HCT116 (cell line): ENCODE data around the gene CHST3. TPM values are rescaled to one million over a fixed set of nuclear protein-coding genes. Genes with fewer than 3 reads are reported as not detected.

Experiments used
- ATAC-seq: fragments of 200-7000 bp; cut with Tn5 transposase; 2 replicates; pipeline ENCODE4 v1.9.1; 2020; ENCODE audit warnings: mild to moderate bottlenecking, moderate library complexity
- BruUV-seq: library from RNA; stranded (reverse); fragments of 400-500 nt; replicated peaks from 2 replicates; lab custom pipeline; 2021; lab: Mats Ljungman, UMichigan
- CTCF ChIA-PET: fragments of 300-600 bp; sonication (Branson Sonifier 250); formaldehyde crosslinking; loops from one replicate; lab custom pipeline; 2021; ENCODE audit warnings: antibody characterized with exemption; lab: Charles Lee
- POLR2A ChIA-PET: fragments of 300-600, 350-600 bp; sonication (Branson Sonifier 250); formaldehyde crosslinking; loops from one replicate; lab custom pipeline; 2021; ENCODE audit warnings: antibody characterized with exemption; lab: Charles Lee
- RAD21 ChIA-PET, 2 experiments: fragments of 300-600 bp; sonication (Branson Sonifier 250); formaldehyde crosslinking; loops; one replicate each; lab custom pipeline; 2023; ENCODE audit warnings: low total read pairs in 2 of 2; ENCODE audit not compliant: uncharacterized antibody in 2 of 2, unreplicated experiment in 2 of 2, low non-redundant PET in 1 of 2; lab: Charles Lee
- DNase-seq: peaks from one replicate; pipeline ENCODE4 v3.0.0-alpha.2; 2010; ENCODE audit warnings: low read depth, low spot score
- H2AFZ ChIP-seq: fragments of 200-600 bp; shearing (Covaris generic), sonication (generic); 2 replicates; pipeline ENCODE4 v1.6.1; 2017; ENCODE audit warnings: low read depth, mixed run types, mixed read lengths, antibody characterized with exemption, low read length; ENCODE audit not compliant: poor library complexity, severe bottlenecking
- H3K27ac ChIP-seq: 2 replicates; pipeline ENCODE4 v1.5.1; 2012; ENCODE audit warnings: low read depth, low read length
- H3K27me3 ChIP-seq: fragments of 200-600 bp; sonication (generic); 2 replicates; pipeline ENCODE4 v1.6.1; 2016; ENCODE audit warnings: mixed run types, low read length, mixed read lengths; ENCODE audit not compliant: insufficient read depth
- H3K36me3 ChIP-seq, 2 experiments: fragments of 200-500 bp in 1 of 2; fragments of 200-600 bp in 1 of 2; sonication (Bioruptor generic) in 1 of 2; sonication (generic) in 1 of 2; 2 replicates each; pipeline versions ENCODE4 v1.5.1 to v1.6.1; 2014 to 2016; ENCODE audit warnings: low read length in 2 of 2, inconsistent platforms in 1 of 2, mixed read lengths in 1 of 2, mixed run types in 1 of 2; ENCODE audit not compliant: insufficient read depth in 2 of 2, control insufficient read depth in 1 of 2
- H3K4me1 ChIP-seq, 2 experiments: fragments of 200-600 bp in 1 of 2; sonication (generic) in 1 of 2; 2 replicates each; pipeline versions ENCODE4 v1.5.1 to v1.6.1; 2012 to 2017; ENCODE audit warnings: low read length in 2 of 2, inconsistent platforms in 1 of 2, mild to moderate bottlenecking in 1 of 2, mixed read lengths in 1 of 2, mixed run types in 1 of 2, moderate library complexity in 1 of 2; ENCODE audit not compliant: insufficient read depth in 2 of 2, control insufficient read depth in 1 of 2
- H3K4me2 ChIP-seq: fragments of 200-600 bp; sonication (generic); 2 replicates; pipeline ENCODE4 v1.6.1; 2017; ENCODE audit warnings: mixed run types, low read length, mixed read lengths
- H3K4me3 ChIP-seq, 2 experiments: fragments of 200-600 bp in 1 of 2; sonication (generic) in 1 of 2; replicated peaks in 1 of 2; 2 replicates each; pipeline ENCODE4 v1.5.1; 2011 to 2016; ENCODE audit warnings: low read length in 2 of 2, control low read depth in 1 of 2, low read depth in 1 of 2, mild to moderate bottlenecking in 1 of 2, mixed read lengths in 1 of 2, mixed run types in 1 of 2
- H3K79me2 ChIP-seq: fragments of 200-600 bp; sonication (generic); 2 replicates; pipeline ENCODE4 v1.6.1; 2017; ENCODE audit warnings: mild to moderate bottlenecking, mixed run types, low read length, moderate library complexity, mixed read lengths; ENCODE audit not compliant: insufficient read depth
- H3K9ac ChIP-seq: fragments of 200-600 bp; sonication (generic); 2 replicates; pipeline ENCODE4 v1.6.1; 2016; ENCODE audit warnings: low read length, mixed read lengths
- H3K9me2 ChIP-seq: fragments of 200-600 bp; sonication (generic), shearing (Covaris generic); 2 replicates; pipeline ENCODE4 v1.6.1; 2017; ENCODE audit warnings: mixed run types, mild to moderate bottlenecking, moderate library complexity; ENCODE audit not compliant: insufficient read depth
- H3K9me3 ChIP-seq, 2 experiments: fragments of 200-500 bp in 1 of 2; fragments of 200-600 bp in 1 of 2; sonication (Bioruptor generic) in 1 of 2; sonication (generic) in 1 of 2; 2 replicates each; pipeline ENCODE4 v1.6.1; 2014 to 2017; ENCODE audit warnings: low read length in 2 of 2, mixed read lengths in 2 of 2, inconsistent platforms in 1 of 2, low read depth in 1 of 2, mild to moderate bottlenecking in 1 of 2, mixed run types in 1 of 2, moderate library complexity in 1 of 2; ENCODE audit not compliant: control insufficient read depth in 1 of 2, insufficient read depth in 1 of 2
- H4K20me1 ChIP-seq: fragments of 200-600 bp; sonication (generic), shearing (Covaris generic); 2 replicates; pipeline ENCODE4 v1.6.1; 2017; ENCODE audit warnings: mixed run types, mild to moderate bottlenecking, moderate library complexity; ENCODE audit not compliant: insufficient read depth
- CEBPB ChIP-seq: IDR thresholded peaks from 2 replicates; pipeline ENCODE4 v1.6.1; 2012; ENCODE audit warnings: low read depth
- EGR1 ChIP-seq: IDR thresholded peaks from 2 replicates; pipeline ENCODE4 v1.6.1; 2012; ENCODE audit warnings: low read depth
- ELF1 ChIP-seq: IDR thresholded peaks from 2 replicates; pipeline ENCODE4 v1.6.1; 2012; ENCODE audit warnings: low read depth, borderline replicate concordance
- EZH2 ChIP-seq: fragments of 200-600 bp; sonication (generic); IDR thresholded peaks from 2 replicates; pipeline ENCODE4 v1.6.1; 2017; ENCODE audit warnings: antibody characterized with exemption, mixed run types
- EZH2phosphoT487 ChIP-seq: fragments of 200-600 bp; IDR thresholded peaks from 2 replicates; pipeline ENCODE4 v1.6.1; 2018; ENCODE audit warnings: antibody characterized with exemption, borderline replicate concordance
- POLR2A ChIP-seq: IDR thresholded peaks from 2 replicates; pipeline ENCODE4 v1.7.0; 2011; ENCODE audit warnings: borderline replicate concordance; ENCODE audit not compliant: insufficient read depth, insufficient read length; ENCODE audit errors: extremely low read depth
- POLR2AphosphoS5 ChIP-seq: IDR thresholded peaks from 2 replicates; pipeline ENCODE4 v1.6.1; 2011; ENCODE audit warnings: mild to moderate bottlenecking, low read depth, low read length, moderate library complexity
- RAD21 ChIP-seq: IDR thresholded peaks from 2 replicates; pipeline ENCODE4 v1.6.1; 2012; ENCODE audit warnings: low read depth, mild to moderate bottlenecking
- SIN3A ChIP-seq: IDR thresholded peaks from 2 replicates; pipeline ENCODE4 v1.6.1; 2012; ENCODE audit warnings: low read depth
- SP1 ChIP-seq: IDR thresholded peaks from 2 replicates; pipeline ENCODE4 v1.6.1; 2012; ENCODE audit warnings: low read depth
- SRF ChIP-seq: IDR thresholded peaks from 2 replicates; pipeline ENCODE4 v1.6.1; 2012; ENCODE audit warnings: low read depth
- YY1 ChIP-seq: IDR thresholded peaks from 2 replicates; pipeline ENCODE4 v1.6.1; 2011; ENCODE audit warnings: low read length, low read depth, moderate library complexity, mild to moderate bottlenecking; ENCODE audit not compliant: insufficient replicate concordance; ENCODE audit errors: extremely low read depth
- ZBTB33 ChIP-seq: IDR thresholded peaks from 2 replicates; pipeline ENCODE4 v1.6.1; 2011; ENCODE audit warnings: mild to moderate bottlenecking, low read length, moderate library complexity; ENCODE audit not compliant: insufficient replicate concordance; ENCODE audit errors: extremely low read depth
- ZFX ChIP-seq: fragments of 450-650 bp; IDR thresholded peaks from 2 replicates; pipeline ENCODE4 v1.6.1; 2017
- intact Hi-C: fragments of 100-400 bp; cut with micrococcal nuclease; formaldehyde crosslinking; loops from 2 replicates; pipeline ENCODE4 v1.10.0; 2022
- total RNA-seq: library from RNA; stranded (reverse); gene quantifications from one replicate; pipeline ENCODE4 v1.2.1, GENCODE V29; 2021; ENCODE audit not compliant: unreplicated experiment
- TF ChIP-seq, protein P1 (sequence below), 3 experiments: fragments of 200-600 bp in 1 of 3; sonication (generic) in 1 of 3; IDR thresholded peaks in 2 of 3; conservative IDR thresholded peaks in 1 of 3; 2 replicates each; pipeline ENCODE4 v1.5.1; 2012 to 2017; ENCODE audit warnings: low read depth in 2 of 3, low read length in 2 of 3, antibody characterized with exemption in 1 of 3, borderline replicate concordance in 1 of 3, control low read depth in 1 of 3, mild to moderate bottlenecking in 1 of 3, mixed read lengths in 1 of 3, mixed run types in 1 of 3, moderate library complexity in 1 of 3; ENCODE audit not compliant: insufficient read depth in 1 of 3
- TF ChIP-seq, protein P2 (sequence below): IDR thresholded peaks from 2 replicates; pipeline ENCODE4 v1.6.1; 2012

Gene CHST3
- total RNA-seq, 1 experiment from 2014 or later: 10.6 TPM

DNA sequence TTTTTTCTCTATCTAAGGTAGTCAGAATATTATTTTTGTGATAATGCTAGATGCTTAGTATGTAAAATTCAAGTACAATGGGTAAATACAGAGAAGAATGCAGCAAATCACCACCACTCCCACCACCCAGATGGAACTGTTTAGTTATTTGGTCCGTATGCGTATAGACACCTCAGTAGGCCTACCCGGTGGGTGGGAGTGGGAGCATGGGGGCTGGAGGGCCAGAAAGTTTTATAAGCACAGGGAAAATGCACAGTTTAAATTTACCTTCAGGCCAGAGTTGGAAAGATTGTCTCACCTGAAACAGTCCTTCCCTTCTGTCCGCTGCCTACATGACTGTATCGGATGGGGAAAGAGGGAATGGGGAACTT lies 15.5 kb downstream of the CHST3 start:
- BruUV-seq: no TSS peak
- ChIA-PET POLR2A (no interaction called here), CTCF (no interaction called here), RAD21 (no interaction called here)
- Histone ChIP-seq H2AFZ (no peak overlapping the region), H3K4me2 (no peak overlapping the region), H3K9ac (no peak overlapping the region), H3K4me1 (peaks cover 26 to 28% of the 10 kb centered on the region in 2 experiments), H3K27me3 (no peaks in the 10 kb centered on the region), H3K9me3 (no peaks in the 10 kb centered on the region), H3K36me3 (no peaks in the 10 kb centered on the region), H3K27ac (no peak overlapping the region), H3K4me3 (no peak overlapping the region), H4K20me1 (no peaks in the 10 kb centered on the region), H3K9me2 (no peaks in the 10 kb centered on the region), H3K79me2 (peaks cover 61% of the 10 kb centered on the region)
- DNase-seq (no peak), ATAC-seq (no peak)
- intact Hi-C loops: no loop called here
- no peak for TF ChIP-seq ZFX

DNA sequence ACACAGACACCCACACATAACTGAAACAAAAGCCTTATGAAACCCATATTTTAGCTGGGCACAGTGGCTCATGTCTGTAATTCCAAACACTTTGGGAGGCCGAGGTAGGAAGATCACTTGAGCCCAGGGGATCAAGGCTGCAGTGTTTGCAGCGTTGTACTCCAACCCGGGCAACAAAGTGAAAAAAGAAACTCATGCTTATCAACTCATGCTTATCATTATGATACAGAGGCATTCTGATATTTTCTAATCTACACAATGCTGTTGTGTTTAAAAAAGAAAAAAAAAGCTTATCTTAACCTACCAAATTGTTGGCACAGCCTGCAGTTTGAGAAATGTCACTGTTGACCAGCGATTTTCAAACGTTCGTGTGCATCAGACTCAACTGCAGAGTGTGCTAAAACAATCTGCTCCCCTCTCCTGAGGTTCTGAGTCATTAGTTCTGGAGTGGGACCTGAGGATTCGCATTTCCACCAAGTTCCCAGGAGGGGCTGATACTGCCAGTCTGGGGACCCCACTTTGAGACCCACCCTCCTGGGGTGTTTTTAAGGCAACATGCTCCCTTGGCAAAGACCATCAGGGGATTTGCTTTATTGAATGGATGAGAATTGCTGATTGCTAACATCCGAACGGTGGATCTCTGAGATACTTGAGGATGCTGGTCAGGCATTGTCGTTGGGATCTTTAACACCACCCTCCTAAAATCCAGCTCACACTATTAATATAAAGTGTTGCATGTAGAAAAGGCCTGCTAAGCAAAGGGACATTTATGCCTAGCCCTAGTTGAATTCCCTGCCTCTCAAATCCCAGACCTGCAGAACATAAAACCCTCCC lies 16.2 kb downstream of the CHST3 start:
- H3K9ac ChIP-seq: no peak overlapping the region
- DNase-seq (no peak), ATAC-seq (no peak)
- POLR2A ChIA-PET: no interaction called here
- RAD21 ChIA-PET: interaction anchor here in 1 of 2 experiments (0.5 kb wide), 1 partner anchor 82 kb away, joined by 3 read pairs; no protein-coding TSS in a partner anchor
- no peaks in the 10 kb centered on the region for H3K27me3 ChIP-seq
- H3K79me2 ChIP-seq: peaks cover 54% of the 10 kb centered on the region
- no peaks in the 10 kb centered on the region for H3K9me3 ChIP-seq
- no peak overlapping the region for H3K27ac ChIP-seq
- H2AFZ ChIP-seq: no peak overlapping the region
- no peak overlapping the region for H3K4me2 ChIP-seq
- H4K20me1 ChIP-seq: no peaks in the 10 kb centered on the region
- CTCF ChIA-PET: no interaction called here
- H3K9me2 ChIP-seq: no peaks in the 10 kb centered on the region
- H3K4me1 ChIP-seq: peaks cover 19 to 21% of the 10 kb centered on the region in 2 experiments
- no TSS peak for BruUV-seq
- no peaks in the 10 kb centered on the region for H3K36me3 ChIP-seq
- no peak overlapping the region for H3K4me3 ChIP-seq
- intact Hi-C loops: no loop called here
- no peak for TF ChIP-seq SIN3A
- TF ChIP-seq, protein P1, sequence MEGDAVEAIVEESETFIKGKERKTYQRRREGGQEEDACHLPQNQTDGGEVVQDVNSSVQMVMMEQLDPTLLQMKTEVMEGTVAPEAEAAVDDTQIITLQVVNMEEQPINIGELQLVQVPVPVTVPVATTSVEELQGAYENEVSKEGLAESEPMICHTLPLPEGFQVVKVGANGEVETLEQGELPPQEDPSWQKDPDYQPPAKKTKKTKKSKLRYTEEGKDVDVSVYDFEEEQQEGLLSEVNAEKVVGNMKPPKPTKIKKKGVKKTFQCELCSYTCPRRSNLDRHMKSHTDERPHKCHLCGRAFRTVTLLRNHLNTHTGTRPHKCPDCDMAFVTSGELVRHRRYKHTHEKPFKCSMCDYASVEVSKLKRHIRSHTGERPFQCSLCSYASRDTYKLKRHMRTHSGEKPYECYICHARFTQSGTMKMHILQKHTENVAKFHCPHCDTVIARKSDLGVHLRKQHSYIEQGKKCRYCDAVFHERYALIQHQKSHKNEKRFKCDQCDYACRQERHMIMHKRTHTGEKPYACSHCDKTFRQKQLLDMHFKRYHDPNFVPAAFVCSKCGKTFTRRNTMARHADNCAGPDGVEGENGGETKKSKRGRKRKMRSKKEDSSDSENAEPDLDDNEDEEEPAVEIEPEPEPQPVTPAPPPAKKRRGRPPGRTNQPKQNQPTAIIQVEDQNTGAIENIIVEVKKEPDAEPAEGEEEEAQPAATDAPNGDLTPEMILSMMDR (IDR thresholded peaks at IDR 0.05 in 2 of 3, conservative IDR thresholded peaks at IDR 0.05 in 1 of 3; ENCODE audit: borderline replicate concordance in 1 of 3, insufficient read depth in 1 of 3, low read depth in 2 of 3, low read length in 2 of 3): no peak
- TF ChIP-seq, protein P2, sequence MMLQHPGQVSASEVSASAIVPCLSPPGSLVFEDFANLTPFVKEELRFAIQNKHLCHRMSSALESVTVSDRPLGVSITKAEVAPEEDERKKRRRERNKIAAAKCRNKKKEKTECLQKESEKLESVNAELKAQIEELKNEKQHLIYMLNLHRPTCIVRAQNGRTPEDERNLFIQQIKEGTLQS: no peak
- no peak for TF ChIP-seq SRF
- no peak for TF ChIP-seq POLR2AphosphoS5
- TF ChIP-seq ELF1: no peak
- TF ChIP-seq SP1: no peak
- TF ChIP-seq EZH2: no peak
- no peak for TF ChIP-seq EGR1
- no peak for TF ChIP-seq RAD21
- no peak for TF ChIP-seq POLR2A
- no peak for TF ChIP-seq YY1
- TF ChIP-seq EZH2phosphoT487: no peak
- no peak for TF ChIP-seq ZFX
- TF ChIP-seq CEBPB: no peak
- no peak for TF ChIP-seq ZBTB33
